Stimulated activated CD4-positive, alpha-beta T cell treated with anti-CD3 and anti-CD28 coated beads, Interleukin-2, amount 100 ng/mL, for 4 hours (primary cell): Measurements from ENCODE around the gene NLRP1.

Source experiments
- DNase-seq: peaks from one replicate; pipeline ENCODE4 v3.0.0-alpha.2; 2020; ENCODE audit warnings: low read depth

Gene NLRP1

DNA sequence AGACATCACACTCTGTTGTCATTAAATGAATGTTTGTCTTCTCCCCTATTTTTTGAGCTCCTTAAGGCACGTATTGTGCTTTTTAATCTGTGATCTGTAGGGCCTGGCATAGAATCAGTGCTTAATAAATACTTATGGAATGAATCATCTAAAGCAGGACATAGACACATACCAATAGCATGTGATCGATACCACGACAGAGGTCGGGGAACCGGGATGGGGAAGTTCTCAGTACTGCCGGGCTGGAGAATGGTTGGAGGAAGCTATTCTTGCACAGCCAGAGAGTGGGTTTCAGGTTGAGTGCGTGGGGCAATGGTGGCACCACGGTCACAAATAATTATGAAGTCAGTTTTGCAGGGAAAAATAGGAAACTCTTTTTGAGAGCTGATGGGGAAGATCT lies 26.8 kb downstream of the NLRP1 start:
- no peak for DNase-seq

GRCh38 chr17:5555254-5555653 lies 29.1 kb downstream of the NLRP1 start:
- no peak for DNase-seq

DNA sequence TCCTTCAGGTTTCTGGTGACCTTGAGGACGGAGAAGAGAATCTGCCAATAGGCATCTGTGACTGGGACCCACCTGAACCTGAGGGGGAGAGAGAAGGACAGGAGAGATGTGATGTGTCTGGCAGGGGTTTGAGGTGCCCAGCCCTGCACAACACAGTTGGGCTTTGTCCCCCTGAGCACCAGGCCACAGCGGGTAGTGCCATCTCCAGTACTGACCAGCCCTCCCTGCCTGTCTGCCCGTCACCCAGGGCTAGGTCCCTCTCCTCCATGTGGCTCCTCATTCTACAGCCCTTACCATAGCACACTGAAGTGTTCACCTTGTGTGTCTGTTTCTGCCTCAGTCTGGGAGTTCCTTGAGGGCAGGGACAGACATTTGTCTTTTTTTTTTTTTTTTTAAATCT lies 30.8 kb downstream of the NLRP1 start:
- no peak for DNase-seq

GRCh38 chr17:5552841-5553240 lies 31.5 kb downstream of the NLRP1 start:
- DNase-seq = no peak

GRCh38 chr17:5545051-5545987 lies 39.0 kb downstream of the NLRP1 start:
- DNase-seq = no peak

DNA sequence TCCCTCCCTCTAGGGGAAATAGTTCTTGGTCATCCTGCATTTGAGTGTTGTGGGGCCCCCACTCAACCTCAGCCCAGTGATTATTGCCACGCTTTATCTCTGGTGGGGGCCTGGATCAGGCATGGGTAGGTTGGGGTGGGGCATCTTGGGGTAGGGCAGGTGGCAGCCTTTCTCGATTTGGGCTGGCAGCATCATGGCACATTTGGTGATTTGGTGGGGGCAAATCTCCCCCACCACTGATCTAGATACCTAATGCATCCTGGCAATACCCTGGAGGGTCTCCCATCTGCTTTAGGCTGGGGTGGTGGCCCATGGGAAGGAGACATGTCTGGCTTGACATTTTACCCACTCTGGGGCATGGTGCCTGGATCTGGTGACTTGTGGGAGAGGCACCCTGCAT lies 40.2 kb downstream of the NLRP1 start:
- DNase-seq = no peak

DNA sequence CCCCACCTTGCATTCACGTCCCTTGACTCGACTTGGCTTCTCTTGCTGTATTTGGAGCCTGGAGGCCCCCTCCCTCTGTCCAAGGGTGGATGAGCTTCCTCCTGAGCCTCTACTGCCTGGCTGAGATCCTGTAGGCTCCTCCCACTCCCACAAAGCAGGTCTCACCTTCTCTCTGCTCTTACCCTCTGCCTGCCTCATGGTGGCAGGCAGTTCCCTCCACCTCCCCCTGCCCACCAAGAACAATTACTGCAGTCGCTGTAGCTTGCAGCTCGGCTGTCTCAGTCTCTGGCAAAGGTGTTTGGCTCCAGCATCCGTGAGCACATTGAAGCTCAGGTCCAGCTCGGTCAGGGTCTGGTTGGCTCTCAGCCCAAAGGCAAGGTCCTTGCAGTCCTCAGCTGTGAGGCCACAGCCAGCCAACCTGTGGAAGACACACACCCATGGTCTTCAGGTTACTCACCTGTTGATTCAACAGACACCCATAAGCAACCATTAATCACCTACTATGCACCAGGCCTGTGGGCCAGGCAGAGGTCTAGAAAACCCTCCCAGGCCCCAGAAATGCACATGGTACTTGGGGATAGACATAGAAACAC lies 42.6 kb downstream of the NLRP1 start:
- DNase-seq = no peak

- no peak for DNase-seq
Observed at GRCh38 chr17:5540321-5540720, 44.0 kb downstream of the NLRP1 start.

- DNase-seq = no peak
Observed at GRCh38 chr17:5539286-5539685, 45.0 kb downstream of the NLRP1 start.

GRCh38 chr17:5536866-5537650 lies 47.3 kb downstream of the NLRP1 start:
- no peak for DNase-seq

DNA sequence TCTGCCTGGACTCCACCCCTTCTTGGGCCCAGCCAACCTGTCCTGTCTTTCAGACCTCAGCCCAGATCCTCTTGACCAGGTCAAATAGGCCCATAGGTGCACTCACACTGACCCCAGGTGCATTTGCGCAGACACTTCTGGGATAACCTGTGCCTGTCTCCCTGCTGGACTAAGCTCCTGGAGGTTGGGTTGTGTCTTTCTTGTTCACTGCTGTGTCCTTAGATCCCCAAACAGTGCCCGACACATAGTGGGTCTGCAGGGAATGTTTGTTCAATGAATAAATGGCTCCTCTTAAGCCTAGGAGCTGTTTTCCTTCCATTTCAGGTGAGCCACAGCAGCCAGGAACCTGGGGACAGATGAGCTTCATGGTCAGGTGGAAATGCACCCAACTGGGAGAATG lies 48.9 kb downstream of the NLRP1 start:
- no peak for DNase-seq

DNA sequence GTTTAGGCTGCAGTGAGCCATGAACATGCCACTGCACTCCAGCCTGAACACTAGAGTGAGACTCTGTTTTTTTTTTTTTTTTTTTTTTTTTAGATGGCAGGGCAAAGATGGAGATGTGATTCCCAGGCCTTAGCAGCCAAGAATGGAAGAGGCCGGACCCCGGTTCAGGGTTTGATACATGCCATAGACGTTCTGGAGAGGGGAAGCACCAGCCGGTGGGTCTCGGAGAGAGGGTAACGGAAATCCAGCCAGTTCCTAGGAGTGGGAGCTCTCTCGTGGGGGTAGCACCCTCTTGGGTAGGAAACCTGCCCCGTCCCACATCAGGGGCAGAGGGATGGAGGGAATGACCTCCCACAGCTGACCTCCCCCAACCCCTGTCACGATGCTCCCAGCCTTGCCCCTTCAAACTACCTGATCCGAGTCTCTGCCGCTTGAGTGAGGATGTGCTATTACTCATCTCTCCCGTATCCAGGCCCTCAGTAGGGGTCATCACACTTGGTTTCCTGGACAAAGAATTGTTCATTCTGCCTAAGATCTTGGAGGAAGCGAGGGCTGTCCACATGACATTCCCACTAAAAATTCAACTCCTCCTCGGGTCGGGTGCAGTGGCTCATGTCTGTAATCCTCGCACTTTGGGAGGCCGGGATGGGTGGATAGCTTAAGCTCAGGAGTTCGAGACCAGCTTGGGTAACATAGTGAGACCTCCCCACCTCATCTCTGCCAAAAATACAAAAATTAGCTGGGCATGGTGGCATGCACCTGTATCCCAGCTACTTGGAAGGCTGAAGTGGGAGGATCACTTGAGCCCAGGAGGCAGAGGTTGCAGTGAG lies 50.6 kb downstream of the NLRP1 start:
- no peak for DNase-seq

- DNase-seq = no peak
Observed at GRCh38 chr17:5532581-5532980, 51.7 kb downstream of the NLRP1 start.

- no peak for DNase-seq
Observed at GRCh38 chr17:5531085-5531418, 53.3 kb downstream of the NLRP1 start.

DNA sequence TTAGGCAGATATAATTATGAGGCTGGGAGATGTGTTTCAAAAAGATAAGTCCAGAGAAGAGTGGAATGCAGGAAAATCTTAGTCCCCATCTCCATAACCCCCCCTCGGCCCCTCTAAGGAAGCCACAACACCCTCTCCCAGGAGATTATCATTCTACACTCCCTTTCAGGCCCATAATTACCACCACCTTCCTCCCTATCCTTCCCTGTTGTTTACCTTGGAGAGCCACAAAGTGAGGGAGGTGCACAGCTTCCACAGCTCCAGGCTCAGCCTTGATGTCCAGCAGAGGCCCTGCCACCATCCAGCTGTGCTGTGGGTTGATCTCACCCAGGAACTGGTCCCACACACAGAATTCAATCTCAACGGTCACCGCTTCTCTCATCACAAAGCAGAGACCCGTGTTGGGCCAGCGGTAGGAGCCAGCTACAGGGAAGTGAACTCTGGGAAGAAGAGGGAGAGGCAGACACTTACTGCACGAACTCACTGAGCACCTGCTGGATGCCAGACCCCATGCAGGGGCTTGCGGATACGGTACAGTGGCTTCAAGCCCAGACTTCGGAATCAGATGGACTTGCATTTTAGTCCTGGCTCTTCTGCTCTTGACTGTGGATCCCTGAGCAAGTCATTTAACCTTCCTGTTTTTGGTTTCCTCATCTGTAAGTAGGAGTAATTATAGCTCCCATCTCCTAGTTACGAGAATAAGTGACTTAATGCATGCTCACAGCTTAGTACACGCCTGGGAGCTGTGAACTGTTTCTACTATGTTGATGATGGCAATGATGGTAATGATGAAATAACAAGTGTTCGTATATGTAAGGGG lies 53.8 kb downstream of the NLRP1 start:
- no peak for DNase-seq

DNA sequence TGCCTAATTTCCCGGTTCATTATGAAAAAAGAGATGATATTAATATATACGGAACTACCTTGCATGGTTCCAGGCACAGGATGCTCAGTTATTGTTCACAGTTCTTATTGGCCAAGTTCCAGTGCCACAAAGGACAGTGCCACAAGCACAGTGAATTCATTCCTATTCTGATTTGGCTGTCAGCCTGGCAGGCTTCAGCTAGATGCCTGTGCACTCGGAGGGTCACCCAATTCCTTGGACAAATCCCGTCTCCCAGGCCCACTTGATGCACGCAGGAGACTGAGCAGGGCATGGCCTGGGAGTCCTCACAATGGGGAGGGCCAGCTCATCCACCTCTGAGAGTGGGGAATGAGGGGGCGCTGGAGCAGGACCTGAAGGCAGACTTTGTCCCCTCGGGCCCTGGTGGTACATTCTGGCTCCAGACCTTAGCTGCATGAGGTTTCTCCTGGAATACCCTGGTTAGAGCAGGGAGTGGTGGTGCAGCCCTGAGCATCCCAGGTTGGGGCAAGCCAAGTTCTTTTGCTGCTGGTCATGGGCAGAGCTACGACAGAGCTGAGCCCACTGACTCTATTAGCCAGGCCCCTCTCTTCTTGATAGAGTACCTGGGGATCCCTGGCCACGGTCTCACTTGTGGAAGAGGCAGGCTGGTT lies 56.6 kb downstream of the NLRP1 start:
- DNase-seq = no peak

GRCh38 chr17:5526821-5527598 lies 57.3 kb downstream of the NLRP1 start:
- peak; percentile 40 for DNase-seq

DNA sequence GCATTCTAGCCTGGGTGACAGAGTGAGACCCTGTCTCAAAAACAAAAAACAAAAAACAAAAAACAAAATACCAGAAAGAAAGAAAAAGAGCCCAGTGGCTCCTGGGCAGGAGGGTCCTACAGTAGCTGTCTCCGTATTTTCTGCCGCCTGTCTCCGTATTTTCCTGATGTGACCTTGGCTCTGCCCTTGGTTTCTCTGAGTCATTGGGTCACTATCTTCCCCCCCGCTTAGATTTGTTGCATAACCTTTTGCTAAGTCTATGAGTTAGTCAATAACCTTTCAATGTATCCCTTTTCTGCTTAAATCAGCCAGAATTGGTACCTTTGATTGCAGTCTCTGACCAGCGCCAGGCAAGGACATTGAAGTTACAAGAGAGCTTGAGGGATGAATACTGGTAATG lies 61.1 kb downstream of the NLRP1 start:
- no peak for DNase-seq

GRCh38 chr17:5522476-5522875 lies 61.8 kb downstream of the NLRP1 start:
- no peak for DNase-seq
